C4-2B (cell line): ENCODE results near the gene IGFBP6.
"Not testable (repeated sequence)": the region's sequence is repeated elsewhere in the genome, so short reads cannot be mapped to it uniquely, and the experiment has no call there.

Source experiments
- ZFX ChIP-seq: fragments of 450-650 bp; IDR thresholded peaks from 2 replicates; pipeline ENCODE4 v1.6.1; 2017
- TF ChIP-seq, protein P1 (sequence below): fragments of 450-650 bp; conservative IDR thresholded peaks from 2 replicates; pipeline ENCODE4 v1.5.1; 2017; ENCODE audit warnings: mild to moderate bottlenecking

GRCh38 chr12:53112431-53112830, 15.0 kb downstream of the IGFBP6 start:
- TF ChIP-seq, protein P1, sequence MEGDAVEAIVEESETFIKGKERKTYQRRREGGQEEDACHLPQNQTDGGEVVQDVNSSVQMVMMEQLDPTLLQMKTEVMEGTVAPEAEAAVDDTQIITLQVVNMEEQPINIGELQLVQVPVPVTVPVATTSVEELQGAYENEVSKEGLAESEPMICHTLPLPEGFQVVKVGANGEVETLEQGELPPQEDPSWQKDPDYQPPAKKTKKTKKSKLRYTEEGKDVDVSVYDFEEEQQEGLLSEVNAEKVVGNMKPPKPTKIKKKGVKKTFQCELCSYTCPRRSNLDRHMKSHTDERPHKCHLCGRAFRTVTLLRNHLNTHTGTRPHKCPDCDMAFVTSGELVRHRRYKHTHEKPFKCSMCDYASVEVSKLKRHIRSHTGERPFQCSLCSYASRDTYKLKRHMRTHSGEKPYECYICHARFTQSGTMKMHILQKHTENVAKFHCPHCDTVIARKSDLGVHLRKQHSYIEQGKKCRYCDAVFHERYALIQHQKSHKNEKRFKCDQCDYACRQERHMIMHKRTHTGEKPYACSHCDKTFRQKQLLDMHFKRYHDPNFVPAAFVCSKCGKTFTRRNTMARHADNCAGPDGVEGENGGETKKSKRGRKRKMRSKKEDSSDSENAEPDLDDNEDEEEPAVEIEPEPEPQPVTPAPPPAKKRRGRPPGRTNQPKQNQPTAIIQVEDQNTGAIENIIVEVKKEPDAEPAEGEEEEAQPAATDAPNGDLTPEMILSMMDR = not testable (repeated sequence)
- TF ChIP-seq ZFX = not testable (repeated sequence)
